Thoracic aorta (tissue), 2 donors: Measurements from ENCODE around the gene VPS54. TPM values are rescaled to one million over a fixed set of nuclear protein-coding genes. Genes with fewer than 3 reads are reported as not detected.

Experiments used
- ATAC-seq: fragments of 150-250 bp; one replicate; pipeline ENCODE4 v1.8.0; 2017; ENCODE audit warnings: low read depth; ENCODE audit not compliant: insufficient number of reproducible peaks, low FRiP score
- DNase-seq: peaks from one replicate; pipeline ENCODE4 v3.0.0-alpha.2; 2020; ENCODE audit warnings: low spot score
- H3K27ac ChIP-seq, 2 donors: fragments of 200-600 bp; sonication (generic); 1 replicate in 1 of 2; 2 replicates in 1 of 2; pipeline ENCODE4 v1.5.1; 2016; ENCODE audit warnings: mild to moderate bottlenecking in 2 of 2, moderate library complexity in 2 of 2
- H3K27me3 ChIP-seq: fragments of 200-600 bp; sonication (generic); replicated peaks from 2 replicates; pipeline ENCODE4 v1.6.0; 2016; ENCODE audit warnings: mild to moderate bottlenecking; ENCODE audit not compliant: insufficient read depth
- H3K36me3 ChIP-seq: fragments of 200-600 bp; sonication (generic); one replicate; pipeline ENCODE4 v1.5.1; 2016
- H3K4me1 ChIP-seq, 2 donors: fragments of 200-600 bp; sonication (generic); 1 replicate in 1 of 2; 2 replicates in 1 of 2; pipeline versions ENCODE4 v1.5.1 to v1.6.0; 2016; ENCODE audit warnings: low read depth in 2 of 2, mild to moderate bottlenecking in 1 of 2; ENCODE audit not compliant: control insufficient read depth in 1 of 2
- H3K4me3 ChIP-seq: fragments of 200-600 bp; sonication (generic); 2 replicates; pipeline ENCODE4 v1.5.1; 2016; ENCODE audit warnings: mild to moderate bottlenecking
- H3K9me3 ChIP-seq: fragments of 200-600 bp; sonication (generic); 2 replicates; pipeline ENCODE4 v1.5.1; 2016
- CTCF ChIP-seq: fragments of 200-600 bp; sonication (generic); IDR thresholded peaks from one replicate; pipeline ENCODE4 v1.5.1; 2019; ENCODE audit warnings: antibody characterized with exemption
- total RNA-seq, 2 donors: library from RNA; depleted of rRNA; stranded (reverse); fragments of >200 nt; gene quantifications; one replicate each; pipeline versions ENCODE4 v1.1.0 to v1.2.3, GENCODE V29; 2016

Gene VPS54
- total RNA-seq, 2 donors from 2014 or later = 20.0 to 22.1 TPM

- peak overlapping the region; percentile 70 to 80 for H3K27ac ChIP-seq
Measured at GRCh38 chr2:63875559-63876245, 143.5 kb downstream of the VPS54 start.

GRCh38 chr2:63875131-63875527 is 144.1 kb downstream of the VPS54 start:
- no peak for TF ChIP-seq CTCF
- Histone ChIP-seq H3K9me3 (no peaks in the 10 kb centered on the region), H3K27me3 (no peaks in the 10 kb centered on the region), H3K4me3 (peak overlapping the region; percentile 1), H3K4me1 (peaks cover 30 to 68% of the 10 kb centered on the region in 2 donors), H3K27ac (peak overlapping the region; percentile 12 to 70), H3K36me3 (peaks cover 3% of the 10 kb centered on the region)
- DNase-seq (peak; percentile 10), ATAC-seq (peak; percentile 45)

More at GRCh38 chr2:63875559-63876245, 143.5 kb downstream of the VPS54 start:
- ATAC-seq (no peak), DNase-seq (no peak)
- Histone ChIP-seq H3K9me3 (no peaks in the 10 kb centered on the region), H3K27me3 (no peaks in the 10 kb centered on the region), H3K36me3 (peaks cover 3% of the 10 kb centered on the region), H3K4me1 (peaks cover 28 to 64% of the 10 kb centered on the region in 2 donors), H3K4me3 (peak overlapping the region; percentile 1)
- TF ChIP-seq CTCF = no peak

DNA sequence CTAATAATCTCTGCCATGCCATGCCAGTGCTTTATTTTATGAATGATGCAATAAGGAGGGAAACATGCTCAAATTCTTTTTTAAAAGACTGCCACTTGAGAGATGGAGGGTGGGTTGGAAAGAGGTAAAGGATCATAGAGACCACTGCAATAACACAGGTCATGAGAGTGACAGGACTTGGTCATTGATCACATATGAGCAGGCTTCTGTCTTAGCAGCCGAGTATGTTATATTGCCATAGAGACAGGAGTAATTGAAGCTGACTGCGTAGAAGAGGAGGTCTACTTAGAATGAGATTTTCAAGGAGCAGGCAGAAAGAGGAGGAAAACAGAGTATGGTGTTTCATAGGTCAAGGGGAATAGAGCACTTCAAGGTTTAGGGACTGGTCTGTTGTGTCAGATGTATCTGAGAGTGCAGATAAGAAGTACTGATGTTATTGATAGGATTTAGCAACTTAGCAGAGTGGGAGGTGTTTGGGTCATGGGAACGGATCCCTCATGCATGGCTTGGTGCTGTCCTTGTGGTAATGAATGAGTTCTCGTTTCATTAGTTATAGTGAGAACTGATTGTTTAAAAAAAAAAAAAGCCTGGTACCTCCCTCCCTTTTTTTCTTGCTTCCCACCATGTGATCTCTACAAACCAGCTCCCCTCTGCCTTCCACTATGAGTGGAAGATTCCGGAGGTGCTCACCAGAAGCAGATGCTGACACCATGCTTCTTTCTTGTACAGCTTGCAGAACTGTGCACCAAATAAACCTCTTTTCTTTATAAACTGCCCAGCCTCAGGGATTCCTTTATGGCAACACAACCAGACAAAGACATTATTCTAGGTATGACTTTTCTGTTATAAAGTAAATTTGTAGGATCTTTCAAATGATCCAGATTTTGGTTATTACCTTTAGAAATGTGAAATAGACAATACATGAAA is 144.8 kb downstream of the VPS54 start:
- no peaks in the 10 kb centered on the region for H3K9me3 ChIP-seq
- H3K4me1 ChIP-seq = peaks cover 30 to 68% of the 10 kb centered on the region in 2 donors
- no peak for TF ChIP-seq CTCF
- peak overlapping the region; percentile 12 to 70 for H3K27ac ChIP-seq
- ATAC-seq = no peak
- H3K27me3 ChIP-seq = no peaks in the 10 kb centered on the region
- H3K36me3 ChIP-seq = peaks cover 3% of the 10 kb centered on the region
- DNase-seq = no peak
- peak overlapping the region; percentile 1 for H3K4me3 ChIP-seq

GRCh38 chr2:63872571-63873328 is 146.5 kb downstream of the VPS54 start:
- Histone ChIP-seq H3K36me3 (no peaks in the 10 kb centered on the region), H3K27me3 (no peaks in the 10 kb centered on the region), H3K9me3 (no peaks in the 10 kb centered on the region), H3K4me1 (peaks cover 30 to 68% of the 10 kb centered on the region in 2 donors), H3K4me3 (no peak overlapping the region), H3K27ac (peak overlapping the region; percentile 70)
- no peak for TF ChIP-seq CTCF
- ATAC-seq = no peak
- DNase-seq = no peak
